Activated T-cell treated with anti-CD3 and anti-CD28 coated beads, Interleukin-2, amount 50 U/mL, for 72 hours (primary cell): Measurements from ENCODE around the gene ABCF2. TPM values are rescaled to one million over a fixed set of nuclear protein-coding genes. Genes with fewer than 3 reads are reported as not detected.

ENCODE experiments used
- ATAC-seq, 2 donors: fragments of 150-1000 bp; cut with Tn5 transposase; replicated peaks in 1 of 2; 2 replicates each; pipeline ENCODE4 v1.10.0; 2021; ENCODE audit warnings: moderate library complexity in 2 of 2, mild to moderate bottlenecking in 1 of 2
- DNase-seq, 2 donors: peaks; one replicate each; pipeline ENCODE4 v3.0.0; 2021 to 2022; ENCODE audit warnings: mixed read lengths in 1 of 2
- H3K27ac Mint-ChIP-seq: one replicate; pipeline ENCODE4 v1.8.0; 2022; ENCODE audit warnings: mild to moderate bottlenecking, moderate library complexity, mixed read lengths
- H3K27me3 Mint-ChIP-seq: one replicate; pipeline ENCODE4 v1.8.0; 2022; ENCODE audit warnings: low read depth, mixed read lengths
- H3K36me3 Mint-ChIP-seq, 2 donors: one replicate each; pipeline ENCODE4 v1.8.0; 2022; ENCODE audit warnings: mixed read lengths in 2 of 2, mild to moderate bottlenecking in 1 of 2; ENCODE audit not compliant: insufficient read depth in 2 of 2
- H3K4me1 Mint-ChIP-seq: one replicate; pipeline ENCODE4 v1.8.0; 2022; ENCODE audit warnings: low read depth, mixed read lengths
- H3K4me3 Mint-ChIP-seq, 2 donors: one replicate each; pipeline ENCODE4 v1.8.0; 2022; ENCODE audit warnings: mild to moderate bottlenecking in 2 of 2, mixed read lengths in 2 of 2, moderate library complexity in 2 of 2
- H3K9me3 Mint-ChIP-seq, 2 donors: one replicate each; pipeline ENCODE4 v1.8.0; 2022; ENCODE audit warnings: mixed read lengths in 2 of 2
- total RNA-seq, 2 donors: library from RNA; stranded (reverse); gene quantifications; one replicate each; pipeline ENCODE4 v1.2.3, GENCODE V29; 2022

ABCF2 gene
- total RNA-seq, 2 donors from 2014 or later: 29.7 to 31.9 TPM

DNA sequence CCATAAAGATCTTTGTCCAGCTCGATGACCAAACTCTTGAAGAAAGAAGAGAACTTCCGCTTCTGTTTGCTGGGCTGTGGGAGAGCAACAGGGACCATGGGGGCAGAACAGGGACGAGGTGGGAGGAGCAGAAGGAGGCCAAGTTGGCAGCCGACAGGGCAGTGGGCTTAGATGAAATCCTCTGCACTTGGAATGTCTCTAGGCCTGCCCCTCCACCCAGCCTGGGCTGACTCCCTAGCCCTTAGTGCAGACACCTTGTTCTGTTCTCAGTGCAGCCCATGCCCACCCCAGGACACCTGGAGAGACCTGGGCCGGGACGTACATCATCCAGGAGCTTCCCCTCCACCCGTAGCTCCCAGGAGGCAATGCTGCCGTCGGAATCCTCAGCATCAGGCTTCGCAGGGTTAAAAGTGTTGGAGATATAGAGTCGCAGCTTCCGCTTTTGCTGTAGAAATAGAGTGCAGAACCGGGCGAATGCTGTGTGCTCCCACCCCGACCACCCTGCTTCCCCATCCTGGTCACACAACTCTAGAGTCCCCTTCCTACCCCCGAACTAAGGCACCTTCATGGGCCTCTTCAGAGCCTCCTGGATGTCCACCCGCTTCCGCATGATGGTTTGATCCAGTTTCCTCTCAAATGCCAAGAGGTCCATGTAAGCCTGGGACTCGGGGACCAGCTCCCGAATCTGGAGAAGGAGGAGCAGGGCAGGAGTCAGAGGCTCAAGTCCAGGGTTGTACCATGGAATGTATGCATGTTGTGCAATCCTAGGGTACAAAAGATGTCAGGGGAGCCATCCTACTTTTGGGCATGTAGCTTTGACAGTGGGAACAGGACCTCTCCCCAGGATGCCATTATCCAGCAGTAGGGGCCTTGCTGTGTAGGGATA, 15.4 kb upstream of the ABCF2 start:
- peaks cover 16% of the 10 kb centered on the region for H3K27me3 Mint-ChIP-seq
- DNase-seq: no peak
- H3K27ac Mint-ChIP-seq: no peak overlapping the region

DNA sequence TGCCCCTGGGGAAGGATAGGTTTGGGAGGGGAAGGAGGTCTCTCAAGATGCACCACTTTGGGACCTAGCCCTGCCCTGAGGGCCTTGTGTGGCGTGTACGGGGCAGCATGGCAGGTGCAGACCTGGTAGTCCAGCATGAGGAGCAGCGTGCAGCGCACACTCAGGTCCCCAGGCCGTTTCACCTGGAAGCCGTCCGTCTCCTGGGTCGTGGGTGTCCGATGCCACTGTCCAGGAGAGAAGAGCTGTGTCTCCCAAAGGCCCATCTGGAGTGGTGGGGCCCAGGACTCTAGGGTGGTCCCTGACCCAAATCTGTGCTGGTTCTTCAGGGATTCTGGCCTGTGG, 14.7 kb upstream of the ABCF2 start:
- Mint-ChIP-seq H3K27me3 (peaks cover 10% of the 10 kb centered on the region), H3K4me3 (no peak overlapping the region), H3K36me3 (no peaks in the 10 kb centered on the region), H3K27ac (peak overlapping the region; percentile 73), H3K9me3 (no peaks in the 10 kb centered on the region), H3K4me1 (peaks cover 23% of the 10 kb centered on the region)
- DNase-seq (no peak), ATAC-seq (no peak)

More for the DNA sequence above, 15.4 kb upstream of the ABCF2 start:
- ATAC-seq: no peak
- Mint-ChIP-seq H3K36me3 (no peaks in the 10 kb centered on the region), H3K4me3 (no peak overlapping the region), H3K9me3 (no peaks in the 10 kb centered on the region), H3K4me1 (peaks cover 23% of the 10 kb centered on the region)

DNA sequence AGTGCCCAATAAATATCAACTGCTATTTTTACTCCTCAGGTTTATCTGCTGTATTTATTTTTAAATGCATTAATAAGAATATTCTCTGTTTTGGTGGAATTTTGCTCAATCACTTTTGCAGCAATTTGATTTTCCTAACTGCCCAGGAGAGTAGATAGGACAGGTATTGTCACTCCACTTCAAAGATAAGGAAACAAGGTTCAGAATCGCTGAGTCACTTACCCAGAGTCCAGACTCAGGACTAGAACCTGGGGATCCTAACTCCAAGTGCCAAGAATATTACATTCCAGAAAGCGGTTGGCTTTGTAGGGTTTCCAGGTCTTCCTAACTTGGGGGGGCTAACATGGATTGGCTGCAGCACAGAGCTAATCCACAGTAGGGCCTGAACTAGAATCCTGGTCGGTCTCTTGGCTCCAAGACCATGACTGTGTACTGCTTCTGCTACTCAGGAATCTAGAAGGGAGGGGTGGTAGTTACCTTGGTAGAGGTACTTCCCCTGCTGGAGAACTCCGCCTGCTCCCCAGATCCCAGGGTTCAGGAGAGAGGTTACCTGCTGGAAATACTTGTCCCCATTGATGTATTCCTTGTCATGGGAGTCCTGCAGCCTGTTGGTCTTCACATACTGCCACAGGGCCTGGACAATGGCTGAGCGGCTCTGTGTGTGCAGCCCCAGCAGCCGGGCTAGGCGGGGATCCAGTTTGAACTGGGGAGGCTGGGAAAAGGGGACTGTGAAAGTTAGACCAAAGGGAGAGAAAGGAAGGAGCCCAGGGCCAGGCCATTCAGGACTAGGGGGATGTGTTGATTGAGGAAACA, 14.1 kb upstream of the ABCF2 start:
- Mint-ChIP-seq H3K4me1 (peaks cover 23% of the 10 kb centered on the region), H3K36me3 (peaks cover 0 to 3% of the 10 kb centered on the region in 2 donors), H3K27me3 (peaks cover 4% of the 10 kb centered on the region), H3K9me3 (no peaks in the 10 kb centered on the region), H3K27ac (peak overlapping the region; percentile 73), H3K4me3 (no peak overlapping the region)
- DNase-seq: no peak
- no peak for ATAC-seq

DNA sequence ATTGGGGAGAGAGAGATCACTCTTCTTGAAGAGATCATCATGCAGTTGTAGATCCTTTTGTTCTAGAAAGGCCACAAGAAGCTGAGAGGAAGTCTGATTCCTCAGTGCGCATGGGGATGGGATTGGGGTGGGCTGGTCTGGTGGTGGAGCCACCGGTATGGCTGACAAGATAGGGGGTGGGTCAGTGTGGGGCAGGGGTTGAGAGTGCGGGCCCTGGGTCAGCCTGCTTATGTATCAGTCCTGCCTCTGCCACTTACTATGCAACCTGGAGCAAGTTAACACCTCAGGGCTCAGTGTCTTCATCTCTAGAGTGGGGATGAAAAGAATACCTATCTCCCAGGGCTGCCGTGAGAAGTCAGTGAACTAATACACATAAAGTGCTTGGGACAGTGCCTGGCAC, 13.5 kb upstream of the ABCF2 start:
- no peaks in the 10 kb centered on the region for H3K27me3 Mint-ChIP-seq
- H3K4me1 Mint-ChIP-seq: peaks cover 23% of the 10 kb centered on the region
- DNase-seq (no peak), ATAC-seq (no peak)
- H3K36me3 Mint-ChIP-seq: peaks cover 0 to 3% of the 10 kb centered on the region in 2 donors
- H3K27ac Mint-ChIP-seq: peak overlapping the region; percentile 73
- no peak overlapping the region for H3K4me3 Mint-ChIP-seq
- no peaks in the 10 kb centered on the region for H3K9me3 Mint-ChIP-seq

DNA sequence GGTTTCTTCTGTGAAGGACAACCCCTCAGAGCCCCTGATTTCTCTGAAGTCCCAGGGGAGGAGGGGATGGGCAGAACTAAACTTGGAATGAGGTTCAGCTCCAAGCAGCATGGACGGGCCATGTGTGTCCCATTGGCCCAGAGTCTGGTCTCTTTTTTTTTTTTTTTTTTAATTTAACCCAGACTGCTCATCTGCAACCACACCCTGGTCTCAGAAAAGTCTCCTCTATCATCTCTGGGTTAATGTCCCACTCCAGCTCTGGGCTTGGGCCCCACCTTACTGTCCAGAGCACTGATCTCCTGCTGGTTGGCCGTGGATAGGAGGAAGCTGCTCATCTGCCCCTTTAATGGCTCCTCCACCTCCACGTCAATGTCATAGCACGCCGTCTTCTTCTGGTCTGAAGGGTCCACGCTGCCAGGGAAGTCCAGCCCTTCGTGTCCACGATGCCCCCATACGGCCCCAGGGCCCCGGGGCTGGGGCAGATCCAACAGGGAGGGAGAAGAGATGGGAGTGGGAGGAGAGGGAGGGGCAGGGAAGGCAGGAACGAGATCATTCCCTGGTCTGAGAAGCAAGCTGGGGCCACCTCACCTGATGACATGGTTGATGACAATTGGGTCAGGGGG, 12.9 kb upstream of the ABCF2 start:
- ATAC-seq: no peak
- H3K4me3 Mint-ChIP-seq: no peak overlapping the region
- DNase-seq: no peak
- H3K4me1 Mint-ChIP-seq: peaks cover 22% of the 10 kb centered on the region
- no peaks in the 10 kb centered on the region for H3K9me3 Mint-ChIP-seq
- no peak overlapping the region for H3K27ac Mint-ChIP-seq
- H3K27me3 Mint-ChIP-seq: no peaks in the 10 kb centered on the region
- peaks cover 0 to 3% of the 10 kb centered on the region in 2 donors for H3K36me3 Mint-ChIP-seq

DNA sequence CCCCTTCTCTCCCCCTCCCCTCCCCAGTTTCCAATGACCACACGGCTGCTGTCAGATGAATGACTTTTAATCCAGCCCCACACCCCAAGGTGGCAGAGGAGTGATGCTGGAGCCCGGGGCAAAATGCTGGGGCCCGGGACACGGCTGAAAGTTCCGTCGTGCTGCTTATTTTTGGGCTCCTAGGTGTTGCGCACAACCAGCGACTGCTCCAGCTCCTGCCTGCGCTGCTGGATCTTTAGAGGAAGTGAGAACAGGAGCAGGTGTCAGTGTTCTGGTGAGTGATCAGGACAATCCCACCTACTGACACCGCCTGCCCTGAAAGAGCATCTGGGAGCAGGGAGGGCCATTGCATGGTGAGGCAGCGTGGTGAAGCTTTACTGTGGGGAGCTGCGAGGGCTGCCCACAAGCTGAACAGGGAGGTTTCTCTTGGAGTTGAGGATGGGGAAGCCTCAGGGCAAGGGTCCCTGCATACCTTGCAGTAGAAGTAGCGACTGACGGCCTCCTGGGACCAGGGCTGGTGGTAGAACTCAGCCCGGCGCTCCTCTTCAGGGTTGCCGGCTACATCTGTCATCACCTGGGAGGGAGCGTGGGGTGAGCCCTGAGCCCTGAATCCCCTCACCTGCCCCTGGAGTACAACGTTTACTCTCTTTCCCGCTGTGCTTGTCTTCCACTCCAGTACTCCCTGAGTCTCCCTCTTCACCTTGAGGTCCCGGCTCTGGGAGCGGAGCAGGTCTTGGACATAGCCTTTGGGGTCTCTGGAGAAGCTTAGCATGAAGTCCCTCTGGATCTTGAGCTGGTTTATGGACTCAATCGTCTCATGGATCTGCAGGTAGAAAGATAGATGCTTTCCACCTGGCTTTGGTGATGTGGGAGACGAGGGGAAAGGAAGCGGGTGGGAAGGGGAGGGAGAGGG, 12.2 kb upstream of the ABCF2 start:
- H3K27ac Mint-ChIP-seq: no peak overlapping the region
- ATAC-seq (no peak), DNase-seq (no peak)
- no peak overlapping the region for H3K4me3 Mint-ChIP-seq
- H3K36me3 Mint-ChIP-seq: peaks cover 0 to 5% of the 10 kb centered on the region in 2 donors
- H3K27me3 Mint-ChIP-seq: no peaks in the 10 kb centered on the region
- H3K4me1 Mint-ChIP-seq: peaks cover 21% of the 10 kb centered on the region
- H3K9me3 Mint-ChIP-seq: no peaks in the 10 kb centered on the region

DNA sequence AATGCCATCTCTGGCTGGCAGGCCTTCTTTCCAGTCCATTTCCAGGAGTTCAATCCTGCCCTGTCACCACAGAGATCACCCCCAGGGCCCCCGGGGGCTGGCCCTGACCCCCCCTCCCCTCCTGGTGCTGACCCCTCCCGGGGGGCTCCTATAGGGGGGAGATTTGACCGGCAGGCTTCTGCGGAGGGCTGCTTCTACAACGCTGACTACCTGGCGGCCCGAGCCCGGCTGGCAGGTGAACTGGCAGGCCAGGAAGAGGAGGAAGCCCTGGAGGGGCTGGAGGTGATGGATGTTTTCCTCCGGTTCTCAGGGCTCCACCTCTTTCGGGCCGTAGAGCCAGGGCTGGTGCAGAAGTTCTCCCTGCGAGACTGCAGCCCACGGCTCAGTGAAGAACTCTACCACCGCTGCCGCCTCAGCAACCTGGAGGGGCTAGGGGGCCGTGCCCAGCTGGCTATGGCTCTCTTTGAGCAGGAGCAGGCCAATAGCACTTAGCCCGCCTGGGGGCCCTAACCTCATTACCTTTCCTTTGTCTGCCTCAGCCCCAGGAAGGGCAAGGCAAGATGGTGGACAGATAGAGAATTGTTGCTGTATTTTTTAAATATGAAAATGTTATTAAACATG, 11.3 kb upstream of the ABCF2 start:
- Mint-ChIP-seq H3K4me1 (peaks cover 22% of the 10 kb centered on the region), H3K27me3 (no peaks in the 10 kb centered on the region), H3K36me3 (peaks cover 2 to 5% of the 10 kb centered on the region in 2 donors), H3K4me3 (no peak overlapping the region), H3K9me3 (no peaks in the 10 kb centered on the region), H3K27ac (no peak overlapping the region)
- no peak for DNase-seq
- ATAC-seq: no peak

DNA sequence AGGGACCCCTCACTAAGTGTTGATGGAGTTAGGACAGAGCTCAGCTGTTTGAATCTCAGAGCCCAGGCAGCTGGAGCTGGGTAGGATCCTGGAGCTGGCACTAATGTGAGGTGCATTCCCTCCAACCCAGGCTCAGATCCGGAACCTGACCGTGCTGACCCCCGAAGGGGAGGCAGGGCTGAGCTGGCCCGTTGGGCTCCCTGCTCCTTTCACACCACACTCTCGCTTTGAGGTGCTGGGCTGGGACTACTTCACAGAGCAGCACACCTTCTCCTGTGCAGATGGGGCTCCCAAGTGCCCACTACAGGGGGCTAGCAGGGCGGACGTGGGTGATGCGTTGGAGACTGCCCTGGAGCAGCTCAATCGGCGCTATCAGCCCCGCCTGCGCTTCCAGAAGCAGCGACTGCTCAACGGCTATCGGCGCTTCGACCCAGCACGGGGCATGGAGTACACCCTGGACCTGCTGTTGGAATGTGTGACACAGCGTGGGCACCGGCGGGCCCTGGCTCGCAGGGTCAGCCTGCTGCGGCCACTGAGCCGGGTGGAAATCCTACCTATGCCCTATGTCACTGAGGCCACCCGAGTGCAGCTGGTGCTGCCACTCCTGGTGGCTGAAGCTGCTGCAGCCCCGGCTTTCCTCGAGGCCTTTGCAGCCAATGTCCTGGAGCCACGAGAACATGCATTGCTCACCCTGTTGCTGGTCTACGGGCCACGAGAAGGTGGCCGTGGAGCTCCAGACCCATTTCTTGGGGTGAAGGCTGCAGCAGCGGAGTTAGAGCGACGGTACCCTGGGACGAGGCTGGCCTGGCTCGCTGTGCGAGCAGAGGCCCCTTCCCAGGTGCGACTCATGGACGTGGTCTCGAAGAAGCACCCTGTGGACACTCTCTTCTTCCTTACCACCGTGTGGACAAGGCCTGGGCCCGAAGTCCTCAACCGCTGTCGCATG, 10.5 kb upstream of the ABCF2 start:
- no peak overlapping the region for H3K27ac Mint-ChIP-seq
- no peak for ATAC-seq
- H3K4me3 Mint-ChIP-seq: no peak overlapping the region
- no peak for DNase-seq
- no peaks in the 10 kb centered on the region for H3K9me3 Mint-ChIP-seq
- peaks cover 17% of the 10 kb centered on the region for H3K4me1 Mint-ChIP-seq
- peaks cover 5 to 10% of the 10 kb centered on the region in 2 donors for H3K36me3 Mint-ChIP-seq
- no peaks in the 10 kb centered on the region for H3K27me3 Mint-ChIP-seq

DNA sequence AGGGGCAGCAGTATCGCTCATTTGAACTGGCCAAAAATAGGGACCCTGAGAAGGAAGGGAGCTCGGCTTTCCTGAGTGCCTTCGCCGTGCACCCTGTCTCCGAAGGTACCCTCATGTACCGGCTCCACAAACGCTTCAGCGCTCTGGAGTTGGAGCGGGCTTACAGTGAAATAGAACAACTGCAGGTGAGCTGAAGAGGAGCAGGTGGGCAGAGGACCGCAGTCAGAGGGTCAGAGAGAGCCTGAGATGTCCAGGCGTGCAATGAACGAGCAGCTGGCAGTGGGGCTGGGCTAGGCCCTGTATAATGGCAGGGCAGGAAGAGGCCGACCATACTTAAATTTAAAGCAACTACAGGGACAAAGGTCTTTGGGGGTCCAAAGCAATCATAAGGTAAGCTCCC, 9.4 kb upstream of the ABCF2 start:
- H3K4me1 Mint-ChIP-seq: peaks cover 27% of the 10 kb centered on the region
- H3K9me3 Mint-ChIP-seq: no peaks in the 10 kb centered on the region
- peaks cover 5 to 10% of the 10 kb centered on the region in 2 donors for H3K36me3 Mint-ChIP-seq
- H3K4me3 Mint-ChIP-seq: no peak overlapping the region
- no peak overlapping the region for H3K27ac Mint-ChIP-seq
- no peaks in the 10 kb centered on the region for H3K27me3 Mint-ChIP-seq
- no peak for DNase-seq
- ATAC-seq: no peak

DNA sequence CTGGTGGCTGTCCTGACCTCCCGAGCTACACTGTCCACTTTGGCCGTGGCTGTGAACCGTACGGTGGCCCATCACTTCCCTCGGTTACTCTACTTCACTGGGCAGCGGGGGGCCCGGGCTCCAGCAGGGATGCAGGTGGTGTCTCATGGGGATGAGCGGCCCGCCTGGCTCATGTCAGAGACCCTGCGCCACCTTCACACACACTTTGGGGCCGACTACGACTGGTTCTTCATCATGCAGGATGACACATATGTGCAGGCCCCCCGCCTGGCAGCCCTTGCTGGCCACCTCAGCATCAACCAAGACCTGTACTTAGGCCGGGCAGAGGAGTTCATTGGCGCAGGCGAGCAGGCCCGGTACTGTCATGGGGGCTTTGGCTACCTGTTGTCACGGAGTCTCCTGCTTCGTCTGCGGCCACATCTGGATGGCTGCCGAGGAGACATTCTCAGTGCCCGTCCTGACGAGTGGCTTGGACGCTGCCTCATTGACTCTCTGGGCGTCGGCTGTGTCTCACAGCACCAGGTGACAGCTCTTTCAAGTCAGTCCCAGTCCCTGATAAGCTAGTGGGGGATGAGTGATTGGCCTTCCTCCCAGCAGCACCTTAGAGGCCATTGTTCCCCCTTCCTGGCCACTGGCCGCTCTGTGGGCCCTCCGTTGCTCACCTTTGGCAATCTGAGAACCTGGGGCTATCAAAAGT, 8.2 kb upstream of the ABCF2 start:
- ATAC-seq: no peak
- Mint-ChIP-seq H3K27ac (no peak overlapping the region), H3K27me3 (no peaks in the 10 kb centered on the region), H3K4me3 (peak overlapping the region in 1 of 2 donors; percentile 100), H3K9me3 (no peaks in the 10 kb centered on the region), H3K36me3 (peaks cover 5 to 10% of the 10 kb centered on the region in 2 donors), H3K4me1 (peaks cover 30% of the 10 kb centered on the region)
- DNase-seq: no peak

DNA sequence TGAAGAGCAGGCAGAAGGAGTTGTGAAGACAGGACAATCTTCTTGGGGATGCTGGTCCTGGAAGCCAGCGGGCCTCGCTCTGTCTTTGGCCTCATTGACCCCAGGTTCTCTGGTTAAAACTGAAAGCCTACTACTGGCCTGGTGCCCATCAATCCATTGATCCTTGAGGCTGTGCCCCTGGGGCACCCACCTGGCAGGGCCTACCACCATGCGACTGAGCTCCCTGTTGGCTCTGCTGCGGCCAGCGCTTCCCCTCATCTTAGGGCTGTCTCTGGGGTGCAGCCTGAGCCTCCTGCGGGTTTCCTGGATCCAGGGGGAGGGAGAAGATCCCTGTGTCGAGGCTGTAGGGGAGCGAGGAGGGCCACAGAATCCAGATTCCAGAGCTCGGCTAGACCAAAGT, 6.8 kb upstream of the ABCF2 start:
- peak overlapping the region; percentile 99 for H3K27ac Mint-ChIP-seq
- peaks cover 30% of the 10 kb centered on the region for H3K4me1 Mint-ChIP-seq
- ATAC-seq: no peak
- H3K27me3 Mint-ChIP-seq: no peaks in the 10 kb centered on the region
- no peak for DNase-seq
- H3K9me3 Mint-ChIP-seq: no peaks in the 10 kb centered on the region
- peaks cover 5 to 10% of the 10 kb centered on the region in 2 donors for H3K36me3 Mint-ChIP-seq
- peak overlapping the region; percentile 100 for H3K4me3 Mint-ChIP-seq
